ENCODE data around the gene DLGAP1.

DLGAP1 gene

DNA sequence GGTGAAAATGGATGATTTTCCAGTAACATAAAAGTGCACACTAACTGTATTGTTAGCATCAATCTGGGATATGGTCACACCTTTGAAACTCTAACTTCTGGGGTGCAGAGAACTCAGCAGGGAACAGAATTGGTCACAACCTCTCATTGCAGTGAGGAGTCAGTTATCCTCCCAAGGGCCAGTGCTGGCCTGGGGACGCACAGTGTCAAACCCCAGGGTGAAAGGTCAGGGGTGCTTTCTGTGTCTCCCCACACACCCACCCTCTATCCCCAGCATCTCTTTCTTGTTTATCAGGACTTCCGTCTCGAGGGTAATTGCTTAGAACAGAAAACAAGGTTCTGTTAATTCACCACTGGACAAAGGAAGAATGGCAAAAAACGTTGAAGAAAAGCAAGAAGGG lies 208.7 kb downstream of the DLGAP1 start:
- TF ChIP-seq, protein P1, sequence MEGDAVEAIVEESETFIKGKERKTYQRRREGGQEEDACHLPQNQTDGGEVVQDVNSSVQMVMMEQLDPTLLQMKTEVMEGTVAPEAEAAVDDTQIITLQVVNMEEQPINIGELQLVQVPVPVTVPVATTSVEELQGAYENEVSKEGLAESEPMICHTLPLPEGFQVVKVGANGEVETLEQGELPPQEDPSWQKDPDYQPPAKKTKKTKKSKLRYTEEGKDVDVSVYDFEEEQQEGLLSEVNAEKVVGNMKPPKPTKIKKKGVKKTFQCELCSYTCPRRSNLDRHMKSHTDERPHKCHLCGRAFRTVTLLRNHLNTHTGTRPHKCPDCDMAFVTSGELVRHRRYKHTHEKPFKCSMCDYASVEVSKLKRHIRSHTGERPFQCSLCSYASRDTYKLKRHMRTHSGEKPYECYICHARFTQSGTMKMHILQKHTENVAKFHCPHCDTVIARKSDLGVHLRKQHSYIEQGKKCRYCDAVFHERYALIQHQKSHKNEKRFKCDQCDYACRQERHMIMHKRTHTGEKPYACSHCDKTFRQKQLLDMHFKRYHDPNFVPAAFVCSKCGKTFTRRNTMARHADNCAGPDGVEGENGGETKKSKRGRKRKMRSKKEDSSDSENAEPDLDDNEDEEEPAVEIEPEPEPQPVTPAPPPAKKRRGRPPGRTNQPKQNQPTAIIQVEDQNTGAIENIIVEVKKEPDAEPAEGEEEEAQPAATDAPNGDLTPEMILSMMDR (IDR thresholded peaks at IDR 0.05; ENCODE audit: extremely low read depth, missing control alignments) = no peak
- no peak for DNase-seq (ENCODE audit: low spot score)

DNA sequence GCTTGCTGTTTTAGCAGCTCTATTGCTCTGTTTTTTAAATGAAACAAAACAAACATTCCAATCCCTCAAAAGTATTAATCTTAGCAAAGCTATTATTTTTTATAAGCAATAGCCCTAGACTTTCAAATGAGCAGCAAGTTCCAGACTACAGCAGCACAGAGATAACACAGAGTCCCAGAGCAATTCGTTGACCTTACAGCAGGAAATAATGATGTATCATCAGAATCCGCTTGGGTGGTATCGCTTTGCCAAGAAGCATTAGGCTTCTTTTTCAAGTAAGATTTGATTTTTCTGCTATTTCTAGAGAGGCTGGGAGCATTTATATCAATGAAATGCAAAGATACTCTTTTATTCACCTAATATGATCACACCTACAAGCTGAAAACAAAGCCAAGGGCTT lies 209.7 kb downstream of the DLGAP1 start:
- TF ChIP-seq, protein P1 (IDR thresholded peaks at IDR 0.05; ENCODE audit: extremely low read depth, missing control alignments) = no peak

GRCh38 chr18:4242431-4243161 lies 212.5 kb downstream of the DLGAP1 start:
- TF ChIP-seq, protein P1 (IDR thresholded peaks at IDR 0.05; ENCODE audit: extremely low read depth, missing control alignments) = no peak
- no peak for DNase-seq (ENCODE audit: low spot score)

More for the DNA sequence above, 209.7 kb downstream of the DLGAP1 start:
- no peak for DNase-seq (ENCODE audit: low spot score)

DNA sequence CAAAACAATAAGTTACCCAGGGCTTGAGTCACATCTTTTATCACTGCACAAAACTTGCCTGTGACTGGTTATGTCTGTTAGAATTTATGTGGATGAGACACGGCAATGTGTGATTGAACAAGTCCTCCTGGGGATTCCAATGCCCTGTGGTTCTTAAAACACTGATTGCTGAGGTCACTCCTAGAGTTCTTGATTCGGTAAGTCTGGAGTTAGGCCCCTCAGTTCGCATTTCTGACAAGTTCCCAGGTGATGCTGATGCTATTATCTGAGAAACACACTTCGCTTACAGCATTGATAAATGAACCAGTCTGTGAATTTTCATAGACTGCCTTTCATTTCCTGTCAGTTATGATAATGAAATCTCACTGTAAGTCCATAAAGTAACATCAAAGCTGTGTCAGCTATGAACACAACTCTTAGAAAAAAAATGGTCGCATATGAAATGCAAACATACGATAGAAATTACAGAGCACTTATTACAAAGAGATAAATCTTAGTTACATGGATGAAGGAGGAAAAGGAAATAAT lies 214.0 kb downstream of the DLGAP1 start:
- no peak for DNase-seq (ENCODE audit: low spot score)
- TF ChIP-seq, protein P1 (IDR thresholded peaks at IDR 0.05; ENCODE audit: extremely low read depth, missing control alignments) = no peak

GRCh38 chr18:4238966-4239365 lies 216.1 kb downstream of the DLGAP1 start:
- TF ChIP-seq, protein P1 (IDR thresholded peaks at IDR 0.05; ENCODE audit: extremely low read depth, missing control alignments) = no peak
- no peak for DNase-seq (ENCODE audit: low spot score)

GRCh38 chr18:4237664-4238041 lies 217.5 kb downstream of the DLGAP1 start:
- TF ChIP-seq, protein P1 (IDR thresholded peaks at IDR 0.05; ENCODE audit: extremely low read depth, missing control alignments) = no peak

DNA sequence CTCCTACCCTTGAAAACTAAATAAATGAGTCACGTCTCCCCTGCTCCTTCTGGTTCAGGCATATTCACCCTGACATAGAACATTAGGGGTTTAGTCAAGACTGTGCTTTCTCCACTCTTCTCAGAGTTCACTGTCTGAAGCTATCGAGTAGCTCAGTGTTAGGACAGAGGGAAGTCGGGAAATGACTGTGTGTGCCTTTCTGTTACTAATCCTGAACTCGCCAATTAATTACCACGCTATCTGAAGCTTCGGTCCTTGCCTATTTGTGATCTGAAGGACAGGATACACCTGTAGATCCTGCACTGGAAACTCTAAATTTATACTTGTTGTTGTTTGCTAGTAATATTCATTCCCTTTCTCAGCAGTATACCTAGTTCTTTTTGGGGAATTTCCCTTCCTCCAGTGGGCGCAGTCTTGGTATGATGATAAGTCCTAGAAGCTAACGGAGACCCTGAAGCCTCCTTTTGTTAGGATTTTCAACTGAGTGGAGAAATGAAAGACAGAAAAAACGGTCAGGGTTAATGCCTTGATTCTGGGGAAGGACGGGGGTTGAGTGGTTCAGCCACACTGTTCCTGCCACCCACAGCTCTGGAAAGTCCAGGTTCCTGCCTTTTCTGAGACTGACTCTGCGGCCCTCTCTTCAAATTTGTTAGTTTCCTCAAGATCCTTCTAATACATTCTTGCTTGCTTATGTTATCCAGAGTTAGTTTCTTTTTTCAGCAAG lies 218.0 kb downstream of the DLGAP1 start:
- TF ChIP-seq, protein P1 (IDR thresholded peaks at IDR 0.05; ENCODE audit: extremely low read depth, missing control alignments) = no peak
- DNase-seq (ENCODE audit: low spot score) = no peak

More at GRCh38 chr18:4237664-4238041, 217.5 kb downstream of the DLGAP1 start:
- DNase-seq (ENCODE audit: low spot score) = no peak

Measured in GM20000 (cell line).